Lung (tissue), 12 donors: Measurements from ENCODE around the gene CACNA1C. TPM values are rescaled to one million over a fixed set of nuclear protein-coding genes. Genes with fewer than 3 reads are reported as not detected.
A peak's percentile ranks its signal among the peaks of the same experiment; 100 is the strongest.

Source experiments
- ATAC-seq: fragments of 200-7000 bp; cut with Tn5 transposase; one replicate; pipeline ENCODE4 v1.9.1; 2020; ENCODE audit warnings: moderate number of reproducible peaks; ENCODE audit not compliant: insufficient read depth, low FRiP score
- DNase-seq, 3 donors: peaks; one replicate each; pipeline ENCODE4 v3.0.0-alpha.2; 2013 to 2017
- H3K27ac ChIP-seq, 2 donors: one replicate each; pipeline ENCODE4 v1.5.1; 2013; ENCODE audit warnings: mild to moderate bottlenecking in 2 of 2, moderate library complexity in 2 of 2, control low read depth in 1 of 2, inconsistent platforms in 1 of 2, low read depth in 1 of 2, low read length in 1 of 2
- H3K27me3 ChIP-seq, 3 donors: one replicate each; pipeline ENCODE4 v1.5.1; 2013; ENCODE audit warnings: low read length in 2 of 3; ENCODE audit not compliant: control insufficient read depth in 3 of 3, insufficient read depth in 3 of 3
- H3K36me3 ChIP-seq, 4 donors: one replicate each; pipeline ENCODE4 v1.5.1; 2013; ENCODE audit warnings: low read length in 4 of 4, mild to moderate bottlenecking in 1 of 4, moderate library complexity in 1 of 4; ENCODE audit not compliant: control insufficient read depth in 4 of 4, insufficient read depth in 4 of 4
- H3K4me1 ChIP-seq, 5 donors: one replicate each; pipeline ENCODE4 v1.5.1; 2013; ENCODE audit warnings: low read length in 5 of 5, mild to moderate bottlenecking in 2 of 5, moderate library complexity in 1 of 5; ENCODE audit not compliant: control insufficient read depth in 5 of 5, insufficient read depth in 5 of 5
- H3K4me3 ChIP-seq: one replicate; pipeline ENCODE4 v1.5.1; 2013; ENCODE audit warnings: mild to moderate bottlenecking, control low read depth, moderate library complexity
- H3K9ac ChIP-seq, 2 donors: one replicate each; pipeline ENCODE4 v1.5.1; 2013; ENCODE audit warnings: low read length in 2 of 2, control low read depth in 1 of 2; ENCODE audit not compliant: insufficient read depth in 1 of 2
- H3K9me3 ChIP-seq, 4 donors: one replicate each; pipeline ENCODE4 v1.5.1; 2013; ENCODE audit warnings: low read length in 3 of 4, mild to moderate bottlenecking in 1 of 4, moderate library complexity in 1 of 4; ENCODE audit not compliant: control insufficient read depth in 4 of 4, insufficient read depth in 3 of 4
- WGBS, 2 donors: extraction: QIAGEN DNeasy Blood & Tissue Kit; methylation state at CpG; one replicate each; pipeline ENCODE4 v1.1.7; 2013; 5-methylcytosine and 5-hydroxymethylcytosine counted together
- polyA plus RNA-seq, 2 donors: library from polyadenylated mRNA; stranded (reverse); fragments of 200-250 nt; gene quantifications; one replicate each; pipeline ENCODE4 v1.2.1, GENCODE V29; 2013
- total RNA-seq, 2 donors: library from RNA; depleted of rRNA in 1 of 2; stranded (reverse); fragments of >200 nt in 1 of 2; gene quantifications; one replicate each; pipeline ENCODE4 v1.2.1, GENCODE V29; 2014 to 2021
- TF ChIP-seq, protein P1 (sequence below): IDR thresholded peaks from 2 replicates; pipeline ENCODE4 v1.5.1; 2012; ENCODE audit warnings: mild to moderate bottlenecking; ENCODE audit errors: control extremely low read depth, extremely low read depth
- donor health status: control.
- donor health status: control.
- donor health status: Bipolar disorder and iron deficiency.
- donor health status: healthy.
- donor health status: DM: yes; HTN: yes; CAD: no.

Gene CACNA1C
- total and polyA plus RNA-seq, 4 donors, result 3.2 to 17.5 (median 7.5) TPM

DNA sequence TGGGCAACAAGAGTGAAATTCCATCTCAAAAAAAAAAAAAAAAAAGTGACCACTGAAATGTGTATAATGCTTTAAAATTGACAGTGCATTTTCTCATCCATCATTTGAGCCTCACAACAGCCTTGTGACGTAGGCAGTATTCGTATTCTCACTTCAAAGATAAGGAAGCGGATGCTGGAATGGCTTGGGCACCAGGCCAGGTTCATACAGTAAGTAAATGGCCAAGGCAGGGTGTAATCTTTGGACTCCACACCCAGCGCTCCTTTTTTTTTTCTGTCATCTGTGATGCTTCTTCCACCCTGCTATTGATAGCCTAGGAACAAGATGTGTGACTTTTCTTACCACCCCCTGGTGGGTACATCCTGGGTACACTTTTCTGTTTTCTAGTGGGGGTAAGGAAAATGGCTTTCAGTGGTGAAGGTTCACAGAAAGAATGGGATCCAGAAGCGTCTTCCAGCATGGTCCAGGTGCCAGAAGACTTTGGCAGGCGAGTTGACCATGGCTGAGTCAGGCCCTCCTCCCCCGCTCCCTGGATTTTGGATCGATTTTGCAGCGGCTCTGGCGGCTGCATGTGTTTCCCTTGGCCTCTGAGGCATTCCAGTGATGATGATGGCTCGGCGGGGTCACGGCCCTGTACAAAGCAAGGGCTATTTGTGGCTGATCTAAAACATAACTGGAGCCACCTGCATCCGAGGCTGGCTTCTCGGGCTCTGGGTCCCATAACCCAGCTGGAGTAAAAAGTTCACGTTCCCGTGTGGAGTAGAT, 110.6 kb downstream of the CACNA1C start:
- ATAC-seq (peak; percentile 53), DNase-seq (peak; percentile 83 to 93 (median 91))
- Histone ChIP-seq H3K36me3 (peaks cover 0 to 5% (median 0%) of the 10 kb centered on the region in 4 donors), H3K4me3 (no peak overlapping the region), H3K4me1 (peaks cover 0 to 42% (median 15%) of the 10 kb centered on the region in 5 donors), H3K27me3 (no peaks in the 10 kb centered on the region), H3K9ac (no peak overlapping the region), H3K9me3 (peaks cover 0 to 12% (median 3%) of the 10 kb centered on the region in 4 donors), H3K27ac (peak overlapping the region; percentile 71 to 78)
- 56 to 76% methylated on average over 17 of the region's 17 CpGs for WGBS, 2 donors
- TF ChIP-seq, protein P1, sequence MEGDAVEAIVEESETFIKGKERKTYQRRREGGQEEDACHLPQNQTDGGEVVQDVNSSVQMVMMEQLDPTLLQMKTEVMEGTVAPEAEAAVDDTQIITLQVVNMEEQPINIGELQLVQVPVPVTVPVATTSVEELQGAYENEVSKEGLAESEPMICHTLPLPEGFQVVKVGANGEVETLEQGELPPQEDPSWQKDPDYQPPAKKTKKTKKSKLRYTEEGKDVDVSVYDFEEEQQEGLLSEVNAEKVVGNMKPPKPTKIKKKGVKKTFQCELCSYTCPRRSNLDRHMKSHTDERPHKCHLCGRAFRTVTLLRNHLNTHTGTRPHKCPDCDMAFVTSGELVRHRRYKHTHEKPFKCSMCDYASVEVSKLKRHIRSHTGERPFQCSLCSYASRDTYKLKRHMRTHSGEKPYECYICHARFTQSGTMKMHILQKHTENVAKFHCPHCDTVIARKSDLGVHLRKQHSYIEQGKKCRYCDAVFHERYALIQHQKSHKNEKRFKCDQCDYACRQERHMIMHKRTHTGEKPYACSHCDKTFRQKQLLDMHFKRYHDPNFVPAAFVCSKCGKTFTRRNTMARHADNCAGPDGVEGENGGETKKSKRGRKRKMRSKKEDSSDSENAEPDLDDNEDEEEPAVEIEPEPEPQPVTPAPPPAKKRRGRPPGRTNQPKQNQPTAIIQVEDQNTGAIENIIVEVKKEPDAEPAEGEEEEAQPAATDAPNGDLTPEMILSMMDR, result no peak

DNA sequence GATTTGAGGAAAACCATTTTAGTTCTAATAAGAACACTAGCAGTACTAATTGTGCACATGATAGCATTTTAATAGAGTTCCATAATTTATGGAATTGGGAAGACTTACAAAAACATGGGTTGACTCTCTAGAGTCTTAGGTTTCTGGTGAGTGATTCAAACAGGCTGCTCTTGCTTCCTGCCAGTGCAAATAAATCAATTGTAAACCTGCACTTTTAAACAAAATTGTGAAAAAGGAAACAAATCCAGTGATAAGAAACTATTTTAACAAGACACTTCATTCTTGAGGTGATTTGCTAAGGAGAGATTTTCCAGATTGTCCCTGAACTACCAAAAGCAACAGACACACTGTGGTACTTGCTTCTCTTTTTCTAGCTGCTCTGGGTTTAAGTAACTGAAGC, 112.2 kb downstream of the CACNA1C start:
- TF ChIP-seq, protein P1, result no peak
- ATAC-seq (no peak), DNase-seq (peak in 2 of 3 donors; percentile 66 to 83)
- peaks cover 0 to 42% (median 15%) of the 10 kb centered on the region in 5 donors for H3K4me1 ChIP-seq
- no peak overlapping the region for H3K27ac ChIP-seq
- H3K27me3 ChIP-seq, result no peaks in the 10 kb centered on the region
- H3K9ac ChIP-seq, result no peak overlapping the region
- peaks cover 0 to 12% (median 5%) of the 10 kb centered on the region in 4 donors for H3K9me3 ChIP-seq
- H3K36me3 ChIP-seq, result peaks cover 0 to 5% (median 0%) of the 10 kb centered on the region in 4 donors
- H3K4me3 ChIP-seq, result no peak overlapping the region

DNA sequence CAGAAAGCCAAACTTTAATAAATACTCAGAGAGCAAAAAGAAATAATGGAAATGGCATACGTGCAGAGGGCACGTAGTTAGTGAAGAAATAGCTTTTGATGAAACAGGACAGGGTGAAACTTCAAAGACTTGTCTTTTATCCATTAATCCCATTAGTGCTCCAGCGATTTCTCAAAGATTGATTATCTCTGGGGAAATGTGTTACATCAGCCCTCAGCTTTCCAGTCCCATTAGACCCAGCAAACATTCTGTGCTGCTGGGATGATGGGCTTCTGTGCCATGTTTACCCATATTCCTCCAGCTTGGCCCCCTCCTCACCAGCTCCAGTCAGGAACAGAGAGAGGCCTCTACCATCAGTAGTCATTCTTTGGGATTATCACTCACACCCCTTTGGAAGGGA, 113.1 kb downstream of the CACNA1C start:
- ATAC-seq (no peak), DNase-seq (no peak)
- H3K9ac ChIP-seq, result no peak overlapping the region
- H3K4me1 ChIP-seq, result peaks cover 0 to 42% (median 15%) of the 10 kb centered on the region in 5 donors
- no peak overlapping the region for H3K4me3 ChIP-seq
- no peaks in the 10 kb centered on the region for H3K27me3 ChIP-seq
- TF ChIP-seq, protein P1, result no peak
- peaks cover 0 to 5% (median 0%) of the 10 kb centered on the region in 4 donors for H3K36me3 ChIP-seq
- H3K9me3 ChIP-seq, result peaks cover 0 to 12% (median 5%) of the 10 kb centered on the region in 4 donors
- 80 to 91% methylated on average over 3 of the region's 3 CpGs for WGBS, 2 donors
- no peak overlapping the region for H3K27ac ChIP-seq
